GM06990 (cell line): ENCODE measurements around the gene LRRTM4.

Experiments used
- DNase-seq: peaks from one replicate; pipeline ENCODE4 v3.0.0-alpha.2; 2011; ENCODE audit not compliant: insufficient read length; ENCODE audit errors: extremely low read depth
- H3K27me3 ChIP-seq: replicated peaks from 2 replicates; pipeline ENCODE4 v1.6.0; 2011; ENCODE audit warnings: low read length; ENCODE audit not compliant: control insufficient read depth, insufficient read depth
- H3K36me3 ChIP-seq: 2 replicates; pipeline ENCODE4 v1.5.1; 2011; ENCODE audit warnings: low read length; ENCODE audit not compliant: control insufficient read depth, insufficient read depth
- H3K4me3 ChIP-seq: replicated peaks from 2 replicates; pipeline ENCODE4 v1.5.1; 2011; ENCODE audit warnings: low read depth, mild to moderate bottlenecking, control low read depth, low read length
- CTCF ChIP-seq: IDR thresholded peaks from 2 replicates; pipeline ENCODE4 v1.5.1; 2011; ENCODE audit warnings: low read length, control low read depth, mild to moderate bottlenecking, inconsistent platforms; ENCODE audit not compliant: insufficient read depth, poor library complexity, severe bottlenecking

The LRRTM4 gene

GRCh38 chr2:77119333-77119732, 402.8 kb downstream of the LRRTM4 start:
- TF ChIP-seq CTCF = no peak
- Histone ChIP-seq H3K4me3 (no peak overlapping the region), H3K36me3 (no peaks in the 10 kb centered on the region), H3K27me3 (no peaks in the 10 kb centered on the region)
- DNase-seq = no peak

GRCh38 chr2:77108915-77109314, 413.3 kb downstream of the LRRTM4 start:
- DNase-seq = no peak
- Histone ChIP-seq H3K4me3 (no peak overlapping the region), H3K36me3 (no peaks in the 10 kb centered on the region), H3K27me3 (no peaks in the 10 kb centered on the region)
- TF ChIP-seq CTCF = no peak

- DNase-seq = no peak
- no peak overlapping the region for H3K4me3 ChIP-seq
- TF ChIP-seq CTCF = no peak
- no peaks in the 10 kb centered on the region for H3K36me3 ChIP-seq
- no peaks in the 10 kb centered on the region for H3K27me3 ChIP-seq
These were observed 417.2 kb downstream of the LRRTM4 start for GRCh38 chr2:77105008-77105407.

- no peak for TF ChIP-seq CTCF
- no peaks in the 10 kb centered on the region for H3K36me3 ChIP-seq
- H3K4me3 ChIP-seq = no peak overlapping the region
- no peaks in the 10 kb centered on the region for H3K27me3 ChIP-seq
- no peak for DNase-seq
These were observed 417.6 kb downstream of the LRRTM4 start for GRCh38 chr2:77104554-77104953.

GRCh38 chr2:77102927-77103326, 419.2 kb downstream of the LRRTM4 start:
- Histone ChIP-seq H3K36me3 (no peaks in the 10 kb centered on the region), H3K27me3 (no peaks in the 10 kb centered on the region), H3K4me3 (no peak overlapping the region)
- no peak for DNase-seq
- no peak for TF ChIP-seq CTCF

- no peaks in the 10 kb centered on the region for H3K27me3 ChIP-seq
- TF ChIP-seq CTCF = no peak
- no peak overlapping the region for H3K4me3 ChIP-seq
- no peaks in the 10 kb centered on the region for H3K36me3 ChIP-seq
- no peak for DNase-seq
These were observed 420.3 kb downstream of the LRRTM4 start for GRCh38 chr2:77101796-77102452.
